Measurements from ENCODE around the gene TOP1.

The TOP1 gene

GRCh38 chr20:41004531-41005360, 23.9 kb upstream of the TOP1 start:
- peak; percentile 56 for DNase-seq

- DNase-seq, result no peak
These were observed 23.3 kb upstream of the TOP1 start for GRCh38 chr20:41005361-41005729.

DNA sequence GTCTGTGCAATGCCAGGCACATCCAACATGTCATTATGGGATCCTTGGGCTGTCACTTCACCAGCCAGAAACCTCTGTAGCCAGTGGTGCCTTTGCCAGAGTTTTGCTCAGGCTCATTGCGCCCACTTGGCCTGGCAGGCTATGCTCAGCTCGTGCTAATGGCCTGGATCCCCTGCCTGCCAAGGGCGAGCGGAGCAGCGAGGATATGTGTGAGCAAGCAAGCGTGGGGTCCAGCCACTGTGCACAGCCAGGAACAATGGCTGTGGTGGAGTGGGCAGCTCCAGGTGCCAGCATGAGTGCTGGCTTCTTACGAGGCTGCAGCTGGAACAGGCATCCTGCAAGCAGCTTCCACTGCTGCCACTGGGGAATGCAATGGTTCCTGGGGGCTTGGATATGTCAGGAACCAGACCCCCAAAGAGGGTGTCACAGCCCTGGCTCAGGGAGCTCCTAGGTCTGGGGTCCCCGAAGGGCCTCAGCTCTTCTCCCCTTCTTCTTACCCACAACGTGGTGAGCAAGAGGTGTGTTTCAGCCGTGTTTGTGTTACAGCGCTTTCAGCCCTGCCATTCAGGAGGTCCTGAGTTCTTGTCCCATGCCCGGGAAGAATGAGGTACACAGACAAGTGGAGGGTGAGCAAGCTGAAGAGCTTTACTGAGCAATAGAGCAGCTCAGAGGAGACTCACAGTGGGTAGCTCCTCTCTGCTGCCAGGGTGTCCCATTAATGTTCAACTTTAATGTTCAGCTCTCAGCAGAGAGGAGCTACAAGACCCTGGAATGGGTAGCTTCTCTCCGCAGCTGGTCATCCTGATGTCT, 22.3 kb upstream of the TOP1 start:
- DNase-seq, result no peak

DNA sequence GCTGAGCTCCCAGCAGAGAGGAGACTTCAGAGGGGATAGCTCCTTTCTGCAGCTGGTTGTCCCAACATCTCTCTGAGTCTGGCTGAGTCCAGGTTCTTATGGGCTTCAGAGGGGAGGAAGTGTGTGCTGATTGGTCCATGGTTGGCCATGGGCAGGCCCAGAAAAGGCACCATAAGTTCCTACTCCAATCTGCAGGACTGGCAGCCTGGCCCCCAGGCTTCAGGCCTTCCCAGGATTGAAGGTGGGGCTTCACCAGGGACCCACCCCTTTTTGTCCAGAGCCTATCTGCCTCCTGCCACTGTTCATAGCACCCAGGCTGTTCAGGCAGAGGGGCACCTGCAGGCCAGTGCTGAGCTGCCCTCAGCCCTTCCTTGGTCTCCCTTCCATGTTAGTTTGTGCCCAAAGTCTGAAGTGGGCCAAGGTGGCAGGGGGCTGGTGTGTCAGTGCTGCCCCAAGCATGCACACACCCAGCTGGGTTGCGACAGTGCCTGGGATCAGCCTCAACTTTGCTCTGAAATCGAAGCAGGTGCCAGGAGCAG, 21.6 kb upstream of the TOP1 start:
- no peak for DNase-seq

DNA sequence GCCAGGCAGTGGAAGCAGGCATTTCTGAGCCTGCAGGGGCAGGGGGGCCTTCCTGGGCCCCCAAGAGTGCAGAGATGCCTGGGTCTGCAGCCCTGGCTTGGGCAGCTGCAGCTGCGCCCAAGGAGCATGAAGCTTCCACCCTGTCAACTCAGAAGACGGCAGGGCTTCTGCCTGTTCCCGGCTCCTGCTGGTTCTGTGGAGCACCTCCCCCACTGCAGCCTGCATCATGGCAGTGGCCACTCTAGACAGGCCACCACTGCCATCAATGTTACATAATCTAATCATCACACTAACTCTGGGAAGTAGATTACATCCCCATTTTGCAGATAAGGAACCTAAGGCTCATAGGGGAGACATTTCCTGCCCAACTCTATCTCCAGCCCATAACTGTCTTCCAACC, 21.1 kb upstream of the TOP1 start:
- DNase-seq, result no peak

GRCh38 chr20:41009946-41010345, 18.7 kb upstream of the TOP1 start:
- no peak for DNase-seq

DNA sequence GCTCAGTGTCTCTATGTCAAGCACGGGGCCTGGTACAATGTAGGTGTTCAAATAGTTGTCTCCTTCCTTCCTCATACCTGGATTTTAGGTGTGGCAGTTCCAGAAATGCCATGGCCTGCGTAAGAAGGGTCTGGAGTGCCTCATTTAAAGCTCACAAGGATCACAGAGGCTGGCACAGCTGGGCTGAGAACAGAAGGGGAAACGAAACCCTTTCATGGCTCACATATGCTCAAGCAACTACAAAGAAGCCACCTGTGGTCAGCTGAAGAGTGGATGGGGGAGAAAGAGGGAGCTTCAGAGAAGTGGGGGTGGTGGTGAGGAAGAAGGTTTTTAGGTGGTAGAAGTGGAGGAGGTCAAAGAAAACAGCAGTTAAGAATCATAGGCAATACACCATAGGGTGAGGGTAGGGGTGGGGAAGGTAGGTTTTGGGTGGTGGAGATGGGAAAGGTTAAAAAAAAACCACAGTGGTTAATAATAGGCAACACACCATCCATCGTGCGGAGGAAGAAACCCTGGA, 17.0 kb upstream of the TOP1 start:
- DNase-seq, result no peak

GRCh38 chr20:41014561-41015088, 14.0 kb upstream of the TOP1 start:
- DNase-seq, result no peak

DNA sequence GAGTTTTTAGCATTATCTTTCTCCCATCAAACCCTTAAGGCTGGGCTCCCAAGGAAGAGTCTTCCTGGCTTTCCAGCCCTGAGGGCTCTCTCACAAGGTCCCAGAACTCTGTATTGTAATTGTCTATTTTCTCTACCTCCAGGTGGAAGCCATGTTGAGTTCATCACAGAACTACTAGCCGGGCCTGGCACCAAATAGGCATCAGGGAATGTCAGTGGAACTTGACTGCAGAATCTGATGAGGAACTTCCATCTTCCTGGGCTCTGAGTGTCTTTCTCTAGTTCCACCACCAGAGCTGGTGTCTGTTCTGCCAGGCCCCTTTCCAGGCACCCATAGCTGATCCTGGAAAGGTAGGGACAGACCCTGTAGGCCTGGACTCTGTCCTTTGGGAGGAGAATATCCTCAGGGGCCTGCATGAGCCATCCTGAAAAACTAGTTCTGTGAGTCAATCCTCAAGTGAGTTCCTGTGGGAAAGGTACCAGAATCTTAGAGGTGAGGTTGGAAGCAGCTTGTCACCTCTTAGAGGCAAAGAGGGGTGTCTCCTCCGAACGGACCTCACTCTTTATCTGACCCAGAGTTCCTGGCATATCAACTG, 11.1 kb upstream of the TOP1 start:
- DNase-seq, result no peak

GRCh38 chr20:41018153-41018552, 10.5 kb upstream of the TOP1 start:
- no peak for DNase-seq

DNA sequence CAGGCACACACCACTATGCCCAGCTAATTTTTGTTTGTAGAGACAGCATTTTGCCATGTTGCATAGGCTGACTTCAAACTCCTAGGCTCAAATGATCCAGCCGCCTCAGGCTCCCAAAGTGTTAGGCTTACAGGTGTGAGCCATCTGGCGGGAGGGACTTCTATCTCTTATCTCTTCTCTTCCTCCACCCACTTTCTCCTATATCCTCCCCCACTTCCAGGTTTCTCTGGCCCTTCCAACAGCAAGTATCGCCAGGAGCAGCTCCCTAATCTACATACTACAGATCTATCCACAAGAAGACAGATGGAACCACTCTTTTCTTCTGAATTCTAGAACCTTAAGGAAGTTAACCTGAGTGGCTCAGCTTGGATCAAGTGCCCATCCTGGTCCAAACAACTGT, 5.1 kb upstream of the TOP1 start:
- no peak for DNase-seq

GRCh38 chr20:41027366-41027765, 1.3 kb upstream of the TOP1 start:
- DNase-seq, result no peak

DNA sequence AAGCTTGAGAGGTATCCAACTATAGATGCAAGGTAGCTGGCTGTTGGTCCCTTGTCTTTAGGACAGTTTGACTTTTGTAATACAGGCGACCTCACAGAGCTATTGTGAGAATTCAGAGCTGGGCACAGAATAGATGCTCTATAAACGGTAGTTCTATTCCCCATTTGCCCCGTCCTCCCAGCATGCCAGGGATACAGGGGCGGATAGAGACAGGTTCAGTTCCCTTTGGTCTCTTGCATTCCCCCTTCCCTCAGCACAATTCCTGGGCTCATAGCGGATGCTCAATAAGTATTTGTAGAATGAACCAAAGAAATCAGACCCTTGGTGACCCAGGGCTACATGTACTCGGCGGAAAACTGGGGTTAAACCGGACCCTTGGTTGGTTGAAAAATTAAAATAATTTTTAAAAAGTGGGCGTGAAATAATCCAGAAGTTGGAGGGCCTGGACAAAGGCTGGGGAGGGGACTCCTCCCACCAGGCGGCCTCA, 707 bp upstream of the TOP1 start:
- DNase-seq, result no peak

GRCh38 chr20:41029150-41029901, 704 bp downstream of the TOP1 start:
- DNase-seq, result no peak

GRCh38 chr20:41030061-41030460, 1.4 kb downstream of the TOP1 start:
- no peak for DNase-seq

DNA sequence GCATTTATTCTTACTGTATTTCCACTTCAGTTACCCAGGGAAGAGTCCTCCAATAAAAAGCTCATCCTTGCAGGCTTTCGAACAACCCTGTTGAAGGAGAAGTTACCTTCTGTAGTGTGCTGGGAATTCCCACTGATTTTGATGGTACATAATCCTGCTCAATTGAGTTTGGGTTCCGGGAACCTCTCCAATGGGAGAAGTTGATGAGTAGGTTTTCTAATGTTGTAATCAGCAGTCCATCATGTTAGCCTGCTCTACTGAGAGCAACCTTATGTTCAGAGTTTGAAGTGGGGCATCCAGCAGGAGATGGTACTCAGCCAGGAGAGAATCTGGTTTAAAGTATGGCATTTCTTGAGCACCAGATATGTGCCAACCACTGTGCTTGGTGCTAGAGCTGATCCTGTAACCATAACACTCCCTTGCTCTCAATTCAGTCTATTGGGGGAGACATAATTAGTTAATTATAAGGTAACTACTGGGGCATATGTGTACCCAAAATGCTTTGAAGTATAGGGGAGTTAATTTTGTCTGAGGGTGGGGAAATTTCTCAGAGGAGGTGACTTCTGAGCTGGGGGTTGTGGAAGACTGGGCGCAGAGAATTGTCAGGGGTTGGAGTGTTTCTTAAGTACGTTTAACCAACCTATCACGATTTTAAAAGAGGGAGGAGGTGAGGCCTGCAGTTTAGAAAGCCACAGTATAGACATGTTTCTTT, 2.1 kb downstream of the TOP1 start:
- no peak for DNase-seq

DNA sequence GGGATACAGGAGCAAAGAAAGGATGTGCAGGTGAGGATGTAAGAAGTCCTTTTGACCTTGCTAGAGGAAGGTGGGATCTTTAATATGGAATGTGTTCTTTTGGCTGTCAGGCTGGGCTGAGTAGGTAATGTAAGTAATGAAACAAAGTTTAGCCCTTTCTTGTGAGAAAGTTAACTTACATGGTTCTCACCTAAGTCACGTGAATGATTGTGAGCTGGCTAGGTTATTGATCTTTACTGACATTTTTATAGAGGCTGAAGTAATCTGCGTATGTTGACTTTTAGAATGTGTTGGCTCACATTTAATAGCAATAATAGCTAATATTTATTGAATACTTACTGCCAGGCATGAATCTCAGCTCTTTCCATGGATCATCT, 2.6 kb downstream of the TOP1 start:
- no peak for DNase-seq

GRCh38 chr20:41032271-41032670, 3.6 kb downstream of the TOP1 start:
- no peak for DNase-seq

- no peak for DNase-seq
These were observed 5.6 kb downstream of the TOP1 start for GRCh38 chr20:41034239-41034638.

DNA sequence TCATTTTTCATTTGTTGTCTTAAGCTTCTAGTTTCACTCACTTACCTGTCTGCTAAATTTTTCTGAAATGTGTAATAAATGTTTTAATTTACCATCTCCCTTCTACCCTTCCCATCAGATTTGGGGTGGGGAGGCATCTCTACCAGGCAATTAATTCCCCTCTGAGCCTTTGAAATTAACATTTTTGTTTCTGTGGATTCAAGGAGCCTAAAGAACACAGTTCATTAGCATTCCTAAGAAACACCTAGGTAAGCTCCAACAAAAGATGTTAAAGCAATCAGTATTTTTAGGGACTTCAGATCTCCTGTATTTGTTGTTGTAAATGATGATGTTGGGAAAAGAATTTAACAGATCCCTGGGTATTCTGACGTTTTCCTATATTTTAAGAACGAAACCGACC, 6.6 kb downstream of the TOP1 start:
- DNase-seq, result no peak

DNA sequence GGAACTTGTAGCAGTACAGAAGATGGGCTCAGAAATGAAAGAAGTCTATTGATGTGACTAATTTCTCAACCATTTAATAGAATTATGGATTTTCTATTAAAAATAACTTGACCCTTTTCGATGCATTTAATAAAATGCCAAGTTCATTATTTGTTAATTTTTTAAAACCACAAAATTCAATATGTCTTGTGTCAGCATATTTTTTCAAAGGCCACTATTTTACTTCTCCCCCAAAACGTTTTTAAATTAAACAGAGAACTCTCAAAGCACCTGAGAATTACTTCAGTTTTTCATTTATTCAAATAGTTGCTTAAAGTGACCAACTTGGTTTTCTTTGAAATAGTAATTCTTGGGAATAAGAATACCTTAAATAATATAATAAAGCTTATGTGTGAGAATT, 8.6 kb downstream of the TOP1 start:
- no peak for DNase-seq

All from stimulated activated CD4-positive, alpha-beta T cell treated with anti-CD3 and anti-CD28 coated beads, Interleukin-1b, Interleukin-23, amount 100 ng/mL, for 48 hours (primary cell).